ENCODE data around the gene CHD9. TPM values are rescaled to one million over a fixed set of nuclear protein-coding genes. Genes with fewer than 3 reads are reported as not detected.

The CHD9 gene
- total RNA-seq, 4 donors from 2014 or later = 37.4 to 112 (median 64.4) TPM

DNA sequence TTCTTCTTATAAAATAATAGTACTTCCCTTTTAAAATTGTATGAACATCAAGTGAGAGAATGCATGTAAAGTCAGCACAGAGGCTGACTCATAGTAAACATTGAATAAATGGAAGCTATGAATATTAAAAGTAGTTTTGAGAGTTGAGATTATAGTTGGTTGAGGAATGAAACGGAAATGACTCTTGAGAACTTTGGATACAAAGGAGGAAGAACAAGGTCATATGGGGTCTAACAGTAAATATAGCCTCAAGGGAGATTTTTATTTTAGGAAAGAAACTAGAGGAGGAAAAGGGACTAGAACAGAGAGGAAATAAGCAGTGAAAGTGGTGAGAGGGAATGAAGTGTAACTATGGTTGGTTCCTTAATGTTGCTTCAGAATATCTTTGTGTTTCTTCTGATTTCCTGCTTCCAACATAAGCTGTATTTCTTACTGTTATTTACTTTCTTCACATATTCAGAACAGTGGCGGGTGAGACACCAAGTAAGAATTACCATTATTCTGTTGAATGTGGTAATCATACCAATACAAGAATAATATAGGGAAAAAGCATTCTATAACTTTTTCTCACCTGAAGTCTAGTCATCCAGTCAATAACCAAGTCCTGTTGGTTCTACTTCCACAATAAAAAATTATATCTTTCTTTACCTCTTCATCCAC is 165.1 kb downstream of the CHD9 start:
- no peak for TF ChIP-seq EP300 (IDR thresholded peaks at IDR 0.05; ENCODE audit: low read depth)
- no peak for TF ChIP-seq POLR2A (IDR thresholded peaks at IDR 0.05)
- TF ChIP-seq POLR2AphosphoS5 (IDR thresholded peaks at IDR 0.05) = no peak
- TF ChIP-seq, protein P1, sequence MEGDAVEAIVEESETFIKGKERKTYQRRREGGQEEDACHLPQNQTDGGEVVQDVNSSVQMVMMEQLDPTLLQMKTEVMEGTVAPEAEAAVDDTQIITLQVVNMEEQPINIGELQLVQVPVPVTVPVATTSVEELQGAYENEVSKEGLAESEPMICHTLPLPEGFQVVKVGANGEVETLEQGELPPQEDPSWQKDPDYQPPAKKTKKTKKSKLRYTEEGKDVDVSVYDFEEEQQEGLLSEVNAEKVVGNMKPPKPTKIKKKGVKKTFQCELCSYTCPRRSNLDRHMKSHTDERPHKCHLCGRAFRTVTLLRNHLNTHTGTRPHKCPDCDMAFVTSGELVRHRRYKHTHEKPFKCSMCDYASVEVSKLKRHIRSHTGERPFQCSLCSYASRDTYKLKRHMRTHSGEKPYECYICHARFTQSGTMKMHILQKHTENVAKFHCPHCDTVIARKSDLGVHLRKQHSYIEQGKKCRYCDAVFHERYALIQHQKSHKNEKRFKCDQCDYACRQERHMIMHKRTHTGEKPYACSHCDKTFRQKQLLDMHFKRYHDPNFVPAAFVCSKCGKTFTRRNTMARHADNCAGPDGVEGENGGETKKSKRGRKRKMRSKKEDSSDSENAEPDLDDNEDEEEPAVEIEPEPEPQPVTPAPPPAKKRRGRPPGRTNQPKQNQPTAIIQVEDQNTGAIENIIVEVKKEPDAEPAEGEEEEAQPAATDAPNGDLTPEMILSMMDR (IDR thresholded peaks at IDR 0.05) = no peak
- Histone ChIP-seq H3K9me3 (no peaks in the 10 kb centered on the region), H3K36me3 (peaks cover 0 to 13% (median 6%) of the 10 kb centered on the region in 4 donors), H3K4me3 (no peak overlapping the region), H3K4me1 (peaks cover 0 to 47% (median 21%) of the 10 kb centered on the region in 4 donors), H3K27ac (peak overlapping the region; percentile 40 to 71 (median 53)), H3K27me3 (no peaks in the 10 kb centered on the region)
- in situ Hi-C loops (cut with MboI; ENCODE audit: low pct_ligation_motif_present in 1 of 4, low pct_unique_long_range_greater_than_20kb in 1 of 4, low sequenced_read_pairs in 3 of 4) = loop anchor here in 1 of 4 donors (25.0 kb wide), 1 partner anchor 158 kb away; the partner anchor contains the start of genes CHD9 and CHD9NB
- intact Hi-C loops (cut with DNase I; ENCODE audit: low total_unique reads) = no loop called here
- WGBS, 2 donors (ENCODE audit: low coverage in 1 of 2) = 57 to 67% methylated on average over 2 of the region's 2 CpGs
- no peak for DNase-seq

DNA sequence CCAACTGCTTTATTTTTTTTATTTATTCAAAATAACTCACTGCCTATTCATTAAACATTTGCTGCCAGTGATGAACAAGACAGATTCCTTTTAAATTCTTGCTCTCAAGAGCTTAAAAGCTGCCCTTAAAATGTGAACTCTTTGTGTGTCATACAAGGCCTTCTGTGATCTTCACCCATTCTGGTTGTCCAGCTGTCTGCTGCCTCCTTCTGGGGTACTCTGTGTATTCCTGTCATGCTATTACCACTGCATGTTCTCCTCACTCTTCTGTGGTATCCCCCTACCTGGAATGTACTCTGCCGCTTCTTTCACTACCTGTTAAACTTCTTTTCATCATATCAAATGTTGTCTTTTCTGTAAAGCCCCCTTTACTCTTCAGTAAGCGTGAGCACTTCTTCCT is 165.8 kb downstream of the CHD9 start:
- TF ChIP-seq, protein P1 (IDR thresholded peaks at IDR 0.05) = peak in 1 of 5 experiments; percentile 14
- TF ChIP-seq POLR2AphosphoS5 (IDR thresholded peaks at IDR 0.05) (no peak), POLR2A (IDR thresholded peaks at IDR 0.05) (no peak)
- H3K4me1 ChIP-seq = peaks cover 0 to 42% (median 21%) of the 10 kb centered on the region in 4 donors
- no peak overlapping the region for H3K4me3 ChIP-seq
- intact Hi-C loops (cut with DNase I; ENCODE audit: low total_unique reads) = no loop called here
- H3K27me3 ChIP-seq = no peaks in the 10 kb centered on the region
- 89 to 92% methylated on average over 2 of the region's 2 CpGs for WGBS, 2 donors (ENCODE audit: low coverage in 1 of 2)
- H3K36me3 ChIP-seq = peaks cover 0 to 13% (median 6%) of the 10 kb centered on the region in 4 donors
- H3K9me3 ChIP-seq = no peaks in the 10 kb centered on the region
- DNase-seq = no peak
- H3K27ac ChIP-seq = peak overlapping the region in 2 of 4 donors; percentile 57 to 71
- in situ Hi-C loops (cut with MboI; ENCODE audit: low pct_ligation_motif_present in 1 of 4, low pct_unique_long_range_greater_than_20kb in 1 of 4, low sequenced_read_pairs in 3 of 4) = loop anchor here in 1 of 4 donors (25.0 kb wide), 1 partner anchor 158 kb away; the partner anchor contains the start of genes CHD9 and CHD9NB

DNA sequence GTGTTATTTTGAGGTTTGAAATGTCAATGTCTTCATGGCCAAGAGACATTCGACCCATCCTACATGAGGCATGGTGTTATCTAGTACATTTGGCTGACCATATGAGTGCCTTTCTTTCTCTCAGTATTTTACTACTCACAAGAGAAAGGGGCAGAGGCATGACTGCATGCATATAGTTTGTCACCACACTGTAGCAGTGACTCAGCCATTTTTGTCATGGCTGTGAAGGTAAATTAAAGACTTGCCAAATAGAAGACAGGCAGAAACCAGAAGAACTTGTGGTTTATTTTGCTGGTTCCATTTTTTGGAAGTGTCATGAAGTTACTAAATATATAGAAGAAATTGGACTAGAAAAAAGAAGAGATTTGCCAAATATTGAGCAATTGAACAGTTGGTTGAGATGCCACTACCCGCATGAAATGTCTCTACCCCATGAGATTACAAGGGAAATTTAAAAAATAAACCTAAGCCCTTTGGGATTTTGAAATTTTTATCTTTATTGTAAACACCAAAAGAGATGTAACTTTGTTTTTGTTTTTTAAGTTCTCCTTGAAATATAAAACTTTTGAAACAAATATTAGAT is 170.3 kb downstream of the CHD9 start:
- H3K27ac ChIP-seq = no peak overlapping the region
- in situ Hi-C loops (cut with MboI; ENCODE audit: low pct_ligation_motif_present in 1 of 4, low pct_unique_long_range_greater_than_20kb in 1 of 4, low sequenced_read_pairs in 3 of 4) (loop anchor here in 2 of 4 donors (25.0 kb wide), 2 partner anchors 163 to 237 kb away; partner anchors contain the start of genes CHD9 (in 1 of the 2) and CHD9NB (in 1 of the 2)), intact Hi-C loops (cut with DNase I; ENCODE audit: low total_unique reads) (no loop called here)
- H3K9me3 ChIP-seq = no peaks in the 10 kb centered on the region
- TF ChIP-seq POLR2AphosphoS5 (IDR thresholded peaks at IDR 0.05) = no peak
- TF ChIP-seq POLR2A (IDR thresholded peaks at IDR 0.05) = no peak
- TF ChIP-seq EP300 (IDR thresholded peaks at IDR 0.05; ENCODE audit: low read depth) = no peak
- TF ChIP-seq, protein P1 (IDR thresholded peaks at IDR 0.05) = no peak
- H3K36me3 ChIP-seq = peaks cover 0 to 50% (median 24%) of the 10 kb centered on the region in 4 donors
- H3K4me1 ChIP-seq = peaks cover 0 to 12% (median 8%) of the 10 kb centered on the region in 4 donors
- no peak for DNase-seq
- no peak overlapping the region for H3K4me3 ChIP-seq
- WGBS, 2 donors (ENCODE audit: low coverage in 1 of 2) = 86 to 96% methylated on average over 2 of the region's 2 CpGs
- no peaks in the 10 kb centered on the region for H3K27me3 ChIP-seq

DNA sequence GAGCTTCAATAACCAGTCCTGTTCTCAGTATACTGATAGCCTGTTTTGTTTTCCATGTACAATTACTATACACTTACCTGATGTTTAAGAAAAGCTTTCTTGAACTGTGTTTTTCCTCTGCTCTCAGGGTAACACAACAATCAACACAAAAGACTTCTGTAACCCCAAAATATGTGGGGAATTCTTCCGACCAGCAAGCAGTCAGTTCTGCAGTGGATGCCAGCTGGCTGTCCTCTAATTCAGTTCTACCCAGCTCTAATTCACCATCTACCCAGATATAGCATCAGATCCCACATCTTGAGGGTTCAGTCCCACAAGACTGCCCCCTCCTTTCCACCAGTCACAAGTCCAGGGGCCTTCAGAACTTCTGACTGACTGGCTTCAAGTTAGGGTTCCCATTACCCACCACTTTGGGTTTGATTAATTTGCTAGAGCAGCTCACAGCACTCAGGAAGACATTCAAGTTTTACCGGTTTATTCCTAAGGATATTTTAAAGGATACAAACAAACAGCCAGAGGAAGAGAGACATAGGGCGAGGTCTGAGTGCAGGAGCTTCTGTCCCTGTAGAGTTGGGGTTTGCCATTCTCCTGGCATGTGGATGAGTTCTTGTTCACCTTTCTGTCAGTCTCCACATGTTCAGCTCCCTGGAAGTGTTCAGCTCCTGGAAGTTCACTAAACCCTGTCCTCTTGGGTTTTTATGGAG is 178.2 kb downstream of the CHD9 start:
- Histone ChIP-seq H3K27ac (no peak overlapping the region), H3K4me1 (no peaks in the 10 kb centered on the region), H3K27me3 (no peaks in the 10 kb centered on the region), H3K36me3 (peaks cover 0 to 74% (median 36%) of the 10 kb centered on the region in 4 donors), H3K9me3 (no peaks in the 10 kb centered on the region), H3K4me3 (no peak overlapping the region)
- intact Hi-C loops (cut with DNase I; ENCODE audit: low total_unique reads) = no loop called here
- in situ Hi-C loops (cut with MboI; ENCODE audit: low pct_ligation_motif_present in 1 of 4, low pct_unique_long_range_greater_than_20kb in 1 of 4, low sequenced_read_pairs in 3 of 4) = loop anchor here in 1 of 4 donors (25.0 kb wide), 1 partner anchor 229 kb away; no protein-coding TSS in a partner anchor
- 75 to 85% methylated on average over 1 to 3 of the region's 3 CpGs for WGBS, 2 donors (ENCODE audit: low coverage in 1 of 2)
- TF ChIP-seq EP300 (IDR thresholded peaks at IDR 0.05; ENCODE audit: low read depth) (no peak), POLR2AphosphoS5 (IDR thresholded peaks at IDR 0.05) (no peak), POLR2A (IDR thresholded peaks at IDR 0.05) (no peak)
- TF ChIP-seq, protein P1 (IDR thresholded peaks at IDR 0.05) = no peak
- no peak for DNase-seq
